ENCODE measurements around the gene RTP3.

- no peak for TF ChIP-seq CTCF (IDR thresholded peaks at IDR 0.05)
- TF ChIP-seq EZH2 (IDR thresholded peaks at IDR 0.05; ENCODE audit: borderline replicate concordance, insufficient read depth, low read depth, low read length, poor library complexity, severe bottlenecking) = no peak
Measured at GRCh38 chr3:46477756-46478155, 20.0 kb upstream of the RTP3 start.

Data from B cell (primary cell).